Activated CD4-positive, alpha-beta T cell treated with anti-CD3 and anti-CD28 coated beads, Interleukin-2, amount 10 ng/mL, durations not matched to agents 24 days and 14 days (primary cell): Measurements from ENCODE around the gene CTRB2. TPM values are rescaled to one million over a fixed set of nuclear protein-coding genes. Genes with fewer than 3 reads are reported as not detected.
"Not testable (repeated sequence)": the region's sequence is repeated elsewhere in the genome, so short reads cannot be mapped to it uniquely, and the experiment has no call there.

Source experiments
- DNase-seq: peaks from one replicate; pipeline ENCODE4 v3.0.0; 2022
- H3K27ac Mint-ChIP-seq: one replicate; pipeline ENCODE4 v1.8.0; 2022; ENCODE audit warnings: mild to moderate bottlenecking, mixed read lengths
- H3K27me3 Mint-ChIP-seq: one replicate; pipeline ENCODE4 v1.8.0; 2022; ENCODE audit warnings: mixed read lengths
- H3K36me3 Mint-ChIP-seq: one replicate; pipeline ENCODE4 v1.8.0; 2022; ENCODE audit warnings: low read depth, mild to moderate bottlenecking, mixed read lengths
- H3K4me1 Mint-ChIP-seq: one replicate; pipeline ENCODE4 v1.8.0; 2021; ENCODE audit warnings: mixed read lengths
- H3K4me3 Mint-ChIP-seq: one replicate; pipeline ENCODE4 v1.8.0; 2022; ENCODE audit warnings: mild to moderate bottlenecking, moderate library complexity, mixed read lengths
- H3K9me3 Mint-ChIP-seq: one replicate; pipeline ENCODE4 v1.8.0; 2021; ENCODE audit warnings: mixed read lengths
- intact Hi-C: fragments of 100-400 bp; cut with micrococcal nuclease; formaldehyde crosslinking; loops from one replicate; pipeline ENCODE4 v1.15.1; 2023
- total RNA-seq: library from RNA; stranded (reverse); gene quantifications from 2 replicates; pipeline ENCODE4 v1.2.3, GENCODE V29; 2022

CTRB2 gene
- total RNA-seq, 1 donor from 2014 or later, result not detected

- H3K36me3 Mint-ChIP-seq, result no peaks in the 10 kb centered on the region
- H3K4me3 Mint-ChIP-seq, result no peak overlapping the region
- H3K27me3 Mint-ChIP-seq, result peaks cover 36% of the 10 kb centered on the region
- H3K9me3 Mint-ChIP-seq, result no peaks in the 10 kb centered on the region
- intact Hi-C loops, result no loop called here
- peaks cover 3% of the 10 kb centered on the region for H3K4me1 Mint-ChIP-seq
- no peak overlapping the region for H3K27ac Mint-ChIP-seq
- DNase-seq, result no peak
These were observed 40.3 kb upstream of the CTRB2 start for GRCh38 chr16:75247249-75247648.

DNA sequence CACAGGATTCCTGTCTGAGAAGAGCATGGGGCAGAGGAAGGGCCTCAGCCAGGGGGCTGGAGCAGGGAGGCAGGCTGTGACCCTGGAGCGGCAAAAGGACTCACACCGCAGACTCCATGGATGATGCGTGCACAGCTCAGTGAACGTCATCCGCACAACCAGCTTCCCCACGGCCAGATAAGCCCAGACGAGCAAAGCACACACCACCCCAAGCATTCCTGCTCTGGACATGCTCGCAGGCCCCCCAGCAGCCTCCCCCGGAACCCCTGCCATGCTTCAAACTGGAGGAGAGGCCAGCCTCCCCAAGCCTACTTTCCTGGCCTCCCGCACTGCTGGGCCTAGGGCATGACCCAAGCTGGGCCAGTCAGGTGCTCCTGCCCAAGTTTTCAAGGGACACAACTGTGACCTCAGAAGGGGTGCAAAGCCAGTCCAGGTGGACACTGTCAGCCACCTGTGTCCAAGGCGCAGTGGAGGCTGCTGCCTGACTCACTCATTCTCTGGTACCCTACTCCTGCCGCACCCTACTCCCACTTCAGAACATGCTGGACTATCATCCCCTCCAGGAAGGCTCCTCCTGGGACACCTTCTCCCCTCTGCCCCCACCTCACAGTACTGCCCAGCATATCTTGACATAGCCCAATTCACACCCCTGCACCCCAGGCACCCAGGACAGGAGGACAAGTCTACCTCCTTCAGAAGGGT, 39.7 kb upstream of the CTRB2 start:
- intact Hi-C loops, result no loop called here
- H3K9me3 Mint-ChIP-seq, result no peaks in the 10 kb centered on the region
- no peak for DNase-seq

DNA sequence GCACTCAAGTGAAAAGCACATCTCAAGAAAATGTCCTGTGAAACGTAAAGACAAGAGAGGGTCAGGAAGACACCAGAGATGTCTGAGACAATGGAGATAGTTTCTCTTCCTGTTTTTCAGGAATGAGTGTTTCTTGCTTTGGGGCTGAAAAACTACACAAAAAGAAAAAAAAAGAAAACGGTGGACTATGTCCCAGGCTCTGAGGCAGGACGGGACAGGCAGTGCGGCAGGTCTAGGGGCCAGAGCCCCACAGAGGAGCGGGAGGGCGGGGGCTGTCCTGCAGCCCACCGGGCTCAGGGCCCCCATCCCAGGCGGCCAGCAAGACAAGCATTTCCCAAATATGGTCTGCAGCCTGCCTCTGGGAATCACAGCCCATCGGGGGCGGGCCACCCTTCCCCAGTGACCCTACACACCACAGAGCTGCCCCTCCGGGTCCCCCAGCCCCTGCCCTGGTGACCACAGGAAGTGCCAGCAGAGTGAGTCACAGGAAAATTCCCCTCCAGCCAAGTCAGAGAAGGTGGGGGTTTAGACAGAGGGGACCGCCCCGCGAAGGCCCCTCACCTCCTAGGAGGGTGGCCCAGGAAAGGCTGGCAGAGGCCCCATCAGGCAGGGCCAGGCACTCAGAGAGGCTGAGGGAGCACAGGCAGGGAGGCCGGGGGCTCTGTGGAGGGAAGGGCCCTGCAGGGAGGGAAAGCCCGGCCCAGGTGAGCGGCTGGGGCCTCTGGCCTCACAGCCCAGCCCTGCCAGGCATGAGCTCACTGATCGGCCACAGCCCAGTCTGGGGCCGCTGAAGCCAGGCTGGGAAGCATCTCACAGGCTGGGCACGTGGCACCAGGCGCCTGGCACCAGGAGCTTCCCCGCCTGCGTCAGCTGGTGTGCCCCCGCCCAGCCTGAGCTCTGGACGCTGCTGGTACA, 38.1 kb upstream of the CTRB2 start:
- no peak overlapping the region for H3K27ac Mint-ChIP-seq
- no peak for DNase-seq
- H3K4me3 Mint-ChIP-seq, result no peak overlapping the region
- H3K36me3 Mint-ChIP-seq, result no peaks in the 10 kb centered on the region
- H3K27me3 Mint-ChIP-seq, result peaks cover 24% of the 10 kb centered on the region
- H3K9me3 Mint-ChIP-seq, result no peaks in the 10 kb centered on the region
- intact Hi-C loops, result no loop called here
- peaks cover 2% of the 10 kb centered on the region for H3K4me1 Mint-ChIP-seq

More for the DNA sequence above, 39.7 kb upstream of the CTRB2 start:
- Mint-ChIP-seq H3K36me3 (no peaks in the 10 kb centered on the region), H3K27ac (no peak overlapping the region), H3K27me3 (peaks cover 30% of the 10 kb centered on the region), H3K4me3 (no peak overlapping the region), H3K4me1 (peaks cover 2% of the 10 kb centered on the region)

DNA sequence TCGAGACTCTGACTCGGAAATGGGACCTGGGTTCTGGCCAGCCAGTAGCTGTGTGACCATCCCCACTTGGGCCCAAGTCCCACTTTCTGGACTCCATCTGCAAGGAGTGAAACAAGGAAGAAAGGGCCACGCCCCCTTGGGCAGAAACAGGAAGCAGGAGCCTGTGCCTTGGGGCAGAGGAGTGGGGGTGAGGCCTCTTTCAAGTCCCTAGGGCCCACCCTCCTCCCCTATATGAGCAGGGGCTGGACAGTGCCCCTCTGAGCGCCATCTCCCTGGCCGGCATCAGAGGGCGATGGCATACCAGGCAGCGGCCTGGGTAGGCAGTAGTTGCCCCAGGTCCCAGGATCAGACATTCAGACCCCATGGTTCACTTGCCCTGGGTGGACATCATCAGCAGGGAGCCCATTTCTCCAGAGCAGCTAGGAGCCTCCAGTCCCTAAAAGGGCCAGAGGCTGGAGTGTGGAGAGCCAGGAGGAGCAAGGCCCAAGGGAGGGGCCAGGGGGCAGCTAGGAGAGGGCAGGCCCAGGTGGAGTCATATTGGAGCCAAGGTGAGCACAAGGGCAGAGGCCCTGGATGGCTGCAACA, 37.4 kb upstream of the CTRB2 start:
- H3K27ac Mint-ChIP-seq, result no peak overlapping the region
- no peak overlapping the region for H3K4me3 Mint-ChIP-seq
- H3K36me3 Mint-ChIP-seq, result no peaks in the 10 kb centered on the region
- no peak for DNase-seq
- intact Hi-C loops, result no loop called here
- H3K4me1 Mint-ChIP-seq, result peaks cover 2% of the 10 kb centered on the region
- peaks cover 20% of the 10 kb centered on the region for H3K27me3 Mint-ChIP-seq
- no peaks in the 10 kb centered on the region for H3K9me3 Mint-ChIP-seq

DNA sequence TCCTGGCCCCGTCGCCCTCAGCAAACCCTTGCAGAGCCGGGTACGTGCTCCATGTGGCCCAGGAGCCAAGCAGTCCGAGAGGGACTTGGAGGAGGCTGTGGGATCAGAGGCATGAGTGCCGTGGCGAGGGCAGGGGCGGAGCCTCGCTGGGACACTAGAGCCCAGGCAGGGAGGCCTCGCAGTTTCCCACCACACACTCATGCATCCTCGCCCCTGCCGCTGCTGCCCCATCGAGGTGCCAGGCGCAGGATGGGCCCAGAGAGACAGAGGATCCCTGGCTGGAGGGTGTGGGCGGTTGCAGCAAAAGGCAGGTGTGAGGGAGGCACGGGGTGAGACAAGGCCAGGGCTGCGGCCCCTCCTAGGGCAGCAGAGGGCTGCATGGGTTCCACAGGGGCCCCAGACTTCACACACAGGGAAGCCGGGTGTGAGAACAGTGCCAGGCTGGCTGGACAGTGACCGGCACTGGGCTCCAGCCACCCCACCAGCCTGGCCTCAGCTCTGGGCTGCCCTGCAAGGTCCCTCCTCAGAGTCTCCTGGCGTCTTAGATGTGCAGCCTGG, 36.8 kb upstream of the CTRB2 start:
- peaks cover 18% of the 10 kb centered on the region for H3K27me3 Mint-ChIP-seq
- no peak for DNase-seq
- peaks cover 2% of the 10 kb centered on the region for H3K4me1 Mint-ChIP-seq
- no peak overlapping the region for H3K27ac Mint-ChIP-seq
- no peaks in the 10 kb centered on the region for H3K36me3 Mint-ChIP-seq
- intact Hi-C loops, result no loop called here
- no peaks in the 10 kb centered on the region for H3K9me3 Mint-ChIP-seq
- H3K4me3 Mint-ChIP-seq, result no peak overlapping the region

- H3K27ac Mint-ChIP-seq, H3K27me3 Mint-ChIP-seq, H3K4me3 Mint-ChIP-seq, intact Hi-C loops, DNase-seq, H3K36me3 Mint-ChIP-seq, H3K4me1 Mint-ChIP-seq, H3K9me3 Mint-ChIP-seq: not testable (repeated sequence)
These were observed 35.6 kb upstream of the CTRB2 start for GRCh38 chr16:75242436-75243078.

GRCh38 chr16:75241955-75242354, 35.0 kb upstream of the CTRB2 start:
- no peak overlapping the region for H3K4me3 Mint-ChIP-seq
- H3K9me3 Mint-ChIP-seq, result no peaks in the 10 kb centered on the region
- H3K4me1 Mint-ChIP-seq, result peaks cover 2% of the 10 kb centered on the region
- intact Hi-C loops, result no loop called here
- H3K36me3 Mint-ChIP-seq, result no peaks in the 10 kb centered on the region
- DNase-seq, result no peak
- peaks cover 7% of the 10 kb centered on the region for H3K27me3 Mint-ChIP-seq
- no peak overlapping the region for H3K27ac Mint-ChIP-seq

DNA sequence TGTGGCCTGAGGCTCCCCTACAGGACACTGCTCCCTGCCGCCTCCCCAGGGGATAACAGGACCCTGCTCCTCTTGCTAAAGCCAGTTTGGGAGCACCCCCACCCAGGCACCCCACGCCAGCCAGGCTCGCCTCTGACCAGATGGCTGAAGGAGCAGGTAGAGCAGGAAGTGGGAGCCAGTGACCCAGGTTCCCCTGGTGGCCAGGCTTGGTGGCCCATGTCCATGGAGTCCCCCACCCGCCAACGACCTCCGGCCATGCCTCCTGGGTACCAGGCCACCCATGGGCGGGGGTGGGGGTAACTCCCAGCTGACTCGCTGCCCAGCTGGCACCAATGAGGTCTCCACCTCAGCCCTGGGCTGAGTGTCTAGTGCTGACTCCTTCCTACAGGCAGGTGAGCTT, 34.5 kb upstream of the CTRB2 start:
- H3K9me3 Mint-ChIP-seq, result no peaks in the 10 kb centered on the region
- H3K4me1 Mint-ChIP-seq, result peaks cover 2% of the 10 kb centered on the region
- H3K4me3 Mint-ChIP-seq, result no peak overlapping the region
- H3K36me3 Mint-ChIP-seq, result no peaks in the 10 kb centered on the region
- no peak for DNase-seq
- peaks cover 3% of the 10 kb centered on the region for H3K27me3 Mint-ChIP-seq
- intact Hi-C loops, result no loop called here
- no peak overlapping the region for H3K27ac Mint-ChIP-seq

DNA sequence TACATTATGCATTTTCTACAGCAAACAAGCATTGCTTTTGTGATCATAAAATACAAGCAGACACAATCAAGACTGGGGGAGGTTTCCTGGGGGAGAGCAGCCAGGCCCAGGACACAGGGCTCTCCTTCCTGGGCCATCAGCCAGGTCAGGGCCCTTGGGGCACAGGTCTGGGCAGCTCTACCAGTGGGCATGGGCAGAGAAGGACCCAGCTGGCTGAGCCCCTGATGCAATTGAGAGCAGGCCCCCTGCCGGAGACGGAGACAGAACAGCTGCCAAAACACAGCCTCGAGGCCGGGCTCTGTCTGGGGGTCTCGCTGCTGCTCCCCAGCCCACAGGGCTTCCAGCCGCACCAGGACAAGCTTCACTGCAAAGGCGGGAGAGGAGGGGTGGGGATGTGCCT, 33.7 kb upstream of the CTRB2 start:
- H3K9me3 Mint-ChIP-seq, DNase-seq, H3K4me3 Mint-ChIP-seq, H3K36me3 Mint-ChIP-seq, H3K27ac Mint-ChIP-seq, intact Hi-C loops, H3K4me1 Mint-ChIP-seq, H3K27me3 Mint-ChIP-seq: not testable (repeated sequence)

GRCh38 chr16:75239542-75240122, 32.7 kb upstream of the CTRB2 start:
- H3K36me3 Mint-ChIP-seq, result no peaks in the 10 kb centered on the region
- H3K9me3 Mint-ChIP-seq, result no peaks in the 10 kb centered on the region
- H3K4me3 Mint-ChIP-seq, result no peak overlapping the region
- H3K27ac Mint-ChIP-seq, result no peak overlapping the region
- no peak for DNase-seq
- intact Hi-C loops, result loop anchor here (10.0 kb wide), 1 partner anchor 525 kb away; no protein-coding TSS in a partner anchor
- peaks cover 2% of the 10 kb centered on the region for H3K4me1 Mint-ChIP-seq
- no peaks in the 10 kb centered on the region for H3K27me3 Mint-ChIP-seq

DNA sequence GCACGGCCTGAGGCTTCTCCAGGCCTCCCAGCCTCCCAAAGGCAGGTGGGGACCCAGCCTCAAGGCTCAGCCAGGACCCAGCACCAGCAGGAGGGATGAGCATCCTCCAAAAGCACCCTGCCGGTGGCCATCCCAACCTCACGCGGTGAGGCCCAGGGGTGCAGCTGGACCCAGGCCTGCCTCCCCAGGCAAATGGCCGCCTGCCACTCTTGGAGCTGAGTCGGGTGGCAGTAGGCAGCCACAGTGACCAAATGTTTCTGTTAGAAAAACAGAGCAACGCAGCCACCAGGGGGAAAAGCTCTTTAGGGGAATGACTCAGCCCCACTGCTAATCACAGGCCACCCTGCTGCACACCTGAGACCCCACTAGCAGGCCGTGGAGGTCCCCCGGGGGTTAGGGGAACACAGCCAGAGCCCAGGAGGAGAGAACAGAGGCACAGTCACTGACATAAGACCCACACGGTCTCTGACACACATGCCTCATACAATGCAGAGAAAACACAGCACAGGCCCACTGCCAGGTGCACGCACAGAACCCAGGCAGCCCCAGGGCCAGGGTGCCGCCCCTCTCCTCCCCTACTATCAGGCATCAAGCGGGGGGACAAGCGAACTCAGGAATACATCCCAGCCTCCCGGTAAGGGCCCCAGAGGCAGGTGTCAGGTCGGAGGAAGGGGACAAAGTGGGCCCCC, 32.0 kb upstream of the CTRB2 start:
- intact Hi-C loops, result loop anchor here (10.0 kb wide), 1 partner anchor 526 kb away; no protein-coding TSS in a partner anchor
- H3K4me1 Mint-ChIP-seq, result peaks cover under 1% of the 10 kb centered on the region
- no peak overlapping the region for H3K27ac Mint-ChIP-seq
- H3K9me3 Mint-ChIP-seq, result no peaks in the 10 kb centered on the region
- H3K36me3 Mint-ChIP-seq, result no peaks in the 10 kb centered on the region
- H3K27me3 Mint-ChIP-seq, result no peaks in the 10 kb centered on the region
- H3K4me3 Mint-ChIP-seq, result no peak overlapping the region
- no peak for DNase-seq

- DNase-seq, result no peak
- intact Hi-C loops, result loop anchor here (10.0 kb wide), 1 partner anchor 527 kb away; no protein-coding TSS in a partner anchor
- Mint-ChIP-seq H3K4me3 (no peak overlapping the region), H3K9me3 (no peaks in the 10 kb centered on the region), H3K27ac (no peak overlapping the region), H3K36me3 (no peaks in the 10 kb centered on the region), H3K4me1 (peaks cover 2% of the 10 kb centered on the region), H3K27me3 (no peaks in the 10 kb centered on the region)
These were observed 31.3 kb upstream of the CTRB2 start for GRCh38 chr16:75238132-75238852.
